Stomach (tissue), 4 donors: Measurements from ENCODE around the gene PHLDB1.

Experiments used
- EP300 ChIP-seq: sonication (generic); formaldehyde crosslinking; IDR thresholded peaks from one replicate; pipeline ENCODE4 v1.6.1; 2017; ENCODE audit warnings: antibody characterized with exemption
- POLR2A ChIP-seq, 4 donors: fragments of 450-650 bp; IDR thresholded peaks; one replicate each; pipeline ENCODE4 v1.6.1; 2016; ENCODE audit warnings: antibody characterized with exemption in 4 of 4, control low read depth in 2 of 4, mild to moderate bottlenecking in 1 of 4, moderate library complexity in 1 of 4
- TF ChIP-seq, protein P1 (sequence below), 7 experiments: fragments of 450-650 bp in 4 of 7; fragments of 200-600 bp in 3 of 7; sonication (generic) in 3 of 7; IDR thresholded peaks; one replicate each; pipeline ENCODE4 v1.5.1; 2016 to 2019; ENCODE audit warnings: antibody characterized with exemption in 7 of 7, control low read depth in 2 of 7, mild to moderate bottlenecking in 1 of 7

DNA sequence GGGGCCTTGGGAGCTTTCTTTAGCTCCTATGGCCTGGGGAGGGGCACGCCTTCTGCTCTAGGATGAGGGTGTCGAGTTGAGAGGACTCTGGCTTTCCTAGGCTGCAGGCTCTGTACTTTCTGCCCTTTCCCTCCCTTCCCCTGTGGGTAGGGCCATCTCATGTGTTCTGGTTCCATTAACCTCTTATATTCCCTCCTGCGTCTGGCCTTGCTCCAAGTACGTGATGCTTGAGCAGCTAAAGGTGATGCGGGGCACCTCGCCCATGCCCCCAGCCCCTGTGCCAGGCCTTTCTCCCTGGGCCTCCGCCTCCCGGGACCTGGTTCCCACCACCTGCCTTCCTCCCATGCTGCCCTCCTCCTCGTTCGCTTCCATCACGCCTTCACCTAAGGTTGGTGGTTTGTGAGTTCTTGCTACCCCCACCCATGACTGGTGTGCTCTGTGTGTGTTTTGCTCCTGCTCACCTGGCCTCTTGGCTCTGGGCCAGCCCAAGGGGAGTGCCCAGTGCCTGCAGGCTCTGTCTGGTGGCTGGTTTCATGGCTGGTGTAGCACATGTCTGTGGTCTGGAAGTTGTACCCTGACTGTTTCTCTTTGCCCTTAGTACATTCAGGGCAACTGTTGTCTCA, 34.1 kb downstream of the PHLDB1 start:
- TF ChIP-seq POLR2A (IDR thresholded peaks at IDR 0.05) (no peak), EP300 (no peak)
- TF ChIP-seq, protein P1, sequence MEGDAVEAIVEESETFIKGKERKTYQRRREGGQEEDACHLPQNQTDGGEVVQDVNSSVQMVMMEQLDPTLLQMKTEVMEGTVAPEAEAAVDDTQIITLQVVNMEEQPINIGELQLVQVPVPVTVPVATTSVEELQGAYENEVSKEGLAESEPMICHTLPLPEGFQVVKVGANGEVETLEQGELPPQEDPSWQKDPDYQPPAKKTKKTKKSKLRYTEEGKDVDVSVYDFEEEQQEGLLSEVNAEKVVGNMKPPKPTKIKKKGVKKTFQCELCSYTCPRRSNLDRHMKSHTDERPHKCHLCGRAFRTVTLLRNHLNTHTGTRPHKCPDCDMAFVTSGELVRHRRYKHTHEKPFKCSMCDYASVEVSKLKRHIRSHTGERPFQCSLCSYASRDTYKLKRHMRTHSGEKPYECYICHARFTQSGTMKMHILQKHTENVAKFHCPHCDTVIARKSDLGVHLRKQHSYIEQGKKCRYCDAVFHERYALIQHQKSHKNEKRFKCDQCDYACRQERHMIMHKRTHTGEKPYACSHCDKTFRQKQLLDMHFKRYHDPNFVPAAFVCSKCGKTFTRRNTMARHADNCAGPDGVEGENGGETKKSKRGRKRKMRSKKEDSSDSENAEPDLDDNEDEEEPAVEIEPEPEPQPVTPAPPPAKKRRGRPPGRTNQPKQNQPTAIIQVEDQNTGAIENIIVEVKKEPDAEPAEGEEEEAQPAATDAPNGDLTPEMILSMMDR (IDR thresholded peaks at IDR 0.05), result no peak
